Liver (tissue), 9 donors: ENCODE measurements around the gene PGBD5. TPM values are rescaled to one million over a fixed set of nuclear protein-coding genes. Genes with fewer than 3 reads are reported as not detected.

Source experiments
- DNase-seq: peaks from one replicate; pipeline ENCODE4 v3.0.0-alpha.2; 2017; ENCODE audit warnings: low spot score
- H3K27ac ChIP-seq, 2 donors: one replicate each; pipeline ENCODE4 v1.7.0; 2013; ENCODE audit warnings: inconsistent platforms in 2 of 2, low read length in 2 of 2, control low read depth in 1 of 2, low read depth in 1 of 2, mild to moderate bottlenecking in 1 of 2
- H3K27me3 ChIP-seq, 4 donors: one replicate each; pipeline versions ENCODE4 v1.6.1 to v1.7.0; 2013; ENCODE audit warnings: low read length in 3 of 4, inconsistent platforms in 1 of 4, mild to moderate bottlenecking in 1 of 4, moderate library complexity in 1 of 4; ENCODE audit not compliant: control insufficient read depth in 4 of 4, insufficient read depth in 4 of 4
- H3K36me3 ChIP-seq, 4 donors: one replicate each; pipeline versions ENCODE4 v1.6.1 to v1.7.0; 2013; ENCODE audit warnings: low read length in 3 of 4, mild to moderate bottlenecking in 3 of 4, low read depth in 1 of 4, moderate library complexity in 1 of 4; ENCODE audit not compliant: control insufficient read depth in 4 of 4, insufficient read depth in 3 of 4
- H3K4me1 ChIP-seq, 4 donors: one replicate each; pipeline versions ENCODE4 v1.6.1 to v1.7.0; 2013; ENCODE audit warnings: low read length in 3 of 4, mild to moderate bottlenecking in 3 of 4, moderate library complexity in 1 of 4; ENCODE audit not compliant: control insufficient read depth in 4 of 4, insufficient read depth in 4 of 4
- H3K4me3 ChIP-seq, 3 donors: one replicate each; pipeline versions ENCODE4 v1.6.1 to v1.7.0; 2013; ENCODE audit warnings: low read length in 3 of 3, control low read depth in 1 of 3, low read depth in 1 of 3, mild to moderate bottlenecking in 1 of 3
- H3K9ac ChIP-seq, 2 donors: one replicate each; pipeline ENCODE4 v1.7.0; 2013; ENCODE audit warnings: low read length in 2 of 2, mild to moderate bottlenecking in 2 of 2, moderate library complexity in 2 of 2, control low read depth in 1 of 2, low read depth in 1 of 2
- H3K9me3 ChIP-seq, 4 donors: one replicate each; pipeline versions ENCODE4 v1.6.1 to v1.7.0; 2013; ENCODE audit warnings: low read length in 3 of 4; ENCODE audit not compliant: control insufficient read depth in 4 of 4
- ATF3 ChIP-seq: IDR thresholded peaks from 2 replicates; pipeline ENCODE4 v1.6.1; 2016; ENCODE audit warnings: antibody characterized with exemption
- EGR1 ChIP-seq, 2 donors: IDR thresholded peaks; 2 replicates each; pipeline ENCODE4 v1.6.1; 2016 to 2018; ENCODE audit warnings: antibody characterized with exemption in 2 of 2, low read depth in 2 of 2
- FOXA1 ChIP-seq: IDR thresholded peaks from 2 replicates; pipeline ENCODE4 v1.6.1; 2016; ENCODE audit warnings: antibody characterized with exemption
- FOXA2 ChIP-seq: IDR thresholded peaks from 2 replicates; pipeline ENCODE4 v1.6.1; 2016; ENCODE audit warnings: antibody characterized with exemption
- GABPA ChIP-seq, 2 donors: IDR thresholded peaks in 1 of 2; conservative IDR thresholded peaks in 1 of 2; 2 replicates each; pipeline ENCODE4 v1.6.1; 2016; ENCODE audit warnings: antibody characterized with exemption in 2 of 2, mild to moderate bottlenecking in 1 of 2, moderate library complexity in 1 of 2
- HNF4A ChIP-seq, 2 donors: conservative IDR thresholded peaks; 2 replicates each; pipeline ENCODE4 v1.6.1; 2016; ENCODE audit warnings: antibody characterized with exemption in 2 of 2, mild to moderate bottlenecking in 2 of 2
- HNF4G ChIP-seq: IDR thresholded peaks from 2 replicates; pipeline ENCODE4 v1.6.1; 2016; ENCODE audit warnings: antibody characterized with exemption
- JUND ChIP-seq, 2 donors: IDR thresholded peaks; 2 replicates each; pipeline ENCODE4 v1.6.1; 2016; ENCODE audit warnings: antibody characterized with exemption in 2 of 2
- MAX ChIP-seq: IDR thresholded peaks from 2 replicates; pipeline ENCODE4 v1.6.1; 2016; ENCODE audit warnings: antibody characterized with exemption
- RAD21 ChIP-seq, 2 donors: IDR thresholded peaks; 2 replicates each; pipeline ENCODE4 v1.6.1; 2016; ENCODE audit warnings: antibody characterized with exemption in 2 of 2, mild to moderate bottlenecking in 2 of 2
- REST ChIP-seq: IDR thresholded peaks from 2 replicates; pipeline ENCODE4 v1.6.1; 2016; ENCODE audit warnings: antibody characterized with exemption, mild to moderate bottlenecking
- RXRA ChIP-seq, 2 donors: IDR thresholded peaks; 2 replicates each; pipeline ENCODE4 v1.6.1; 2017 to 2018; ENCODE audit warnings: antibody characterized with exemption in 2 of 2, mild to moderate bottlenecking in 1 of 2
- SP1 ChIP-seq: IDR thresholded peaks from 2 replicates; pipeline ENCODE4 v1.6.1; 2018; ENCODE audit warnings: antibody characterized with exemption, mild to moderate bottlenecking
- TAF1 ChIP-seq: conservative IDR thresholded peaks from 2 replicates; pipeline ENCODE4 v1.6.1; 2016; ENCODE audit warnings: antibody characterized with exemption, mild to moderate bottlenecking
- YY1 ChIP-seq: IDR thresholded peaks from 2 replicates; pipeline ENCODE4 v1.6.1; 2016; ENCODE audit warnings: antibody characterized with exemption, mild to moderate bottlenecking
- WGBS: extraction: QIAGEN DNeasy Blood & Tissue Kit; methylation state at CpG from one replicate; pipeline ENCODE4 v1.1.7; 2013; 5-methylcytosine and 5-hydroxymethylcytosine counted together
- polyA plus RNA-seq, 2 donors: library from polyadenylated mRNA; stranded (reverse) in 1 of 2; unstranded in 1 of 2; fragments of 200-250 nt in 1 of 2; fragments of >200 nt in 1 of 2; fragmentation: Nextera tagmentation in 1 of 2; extraction: Ambion mirVana in 1 of 2; gene quantifications; one replicate each; pipeline versions ENCODE4 v1.2.1 to v1.2.3, GENCODE V29; 2013 to 2015
- total RNA-seq, 2 donors: library from RNA; depleted of rRNA; stranded (reverse); fragments of >200 nt; gene quantifications; one replicate each; pipeline ENCODE4 v1.2.3, GENCODE V29; 2014
- TF ChIP-seq, protein P1 (sequence below): fragments of 150-350 bp; IDR thresholded peaks from 2 replicates; pipeline ENCODE4 v1.5.1; 2017; ENCODE audit warnings: improper control_type of control experiment, low read depth, low read length; ENCODE audit not compliant: missing input control
- donor health status: healthy.
- donor health status: healthy.
- donor health status: healthy.
- donor health status: healthy.
- donor health status: healthy.

PGBD5 gene
- total and polyA plus RNA-seq, 4 donors = 0.88 to 5.4 (median 2.7) TPM

- WGBS = 89% methylated on average over 7 of the region's 7 CpGs
Measured at GRCh38 chr1:230359992-230360668, 66.0 kb downstream of the PGBD5 start.

DNA sequence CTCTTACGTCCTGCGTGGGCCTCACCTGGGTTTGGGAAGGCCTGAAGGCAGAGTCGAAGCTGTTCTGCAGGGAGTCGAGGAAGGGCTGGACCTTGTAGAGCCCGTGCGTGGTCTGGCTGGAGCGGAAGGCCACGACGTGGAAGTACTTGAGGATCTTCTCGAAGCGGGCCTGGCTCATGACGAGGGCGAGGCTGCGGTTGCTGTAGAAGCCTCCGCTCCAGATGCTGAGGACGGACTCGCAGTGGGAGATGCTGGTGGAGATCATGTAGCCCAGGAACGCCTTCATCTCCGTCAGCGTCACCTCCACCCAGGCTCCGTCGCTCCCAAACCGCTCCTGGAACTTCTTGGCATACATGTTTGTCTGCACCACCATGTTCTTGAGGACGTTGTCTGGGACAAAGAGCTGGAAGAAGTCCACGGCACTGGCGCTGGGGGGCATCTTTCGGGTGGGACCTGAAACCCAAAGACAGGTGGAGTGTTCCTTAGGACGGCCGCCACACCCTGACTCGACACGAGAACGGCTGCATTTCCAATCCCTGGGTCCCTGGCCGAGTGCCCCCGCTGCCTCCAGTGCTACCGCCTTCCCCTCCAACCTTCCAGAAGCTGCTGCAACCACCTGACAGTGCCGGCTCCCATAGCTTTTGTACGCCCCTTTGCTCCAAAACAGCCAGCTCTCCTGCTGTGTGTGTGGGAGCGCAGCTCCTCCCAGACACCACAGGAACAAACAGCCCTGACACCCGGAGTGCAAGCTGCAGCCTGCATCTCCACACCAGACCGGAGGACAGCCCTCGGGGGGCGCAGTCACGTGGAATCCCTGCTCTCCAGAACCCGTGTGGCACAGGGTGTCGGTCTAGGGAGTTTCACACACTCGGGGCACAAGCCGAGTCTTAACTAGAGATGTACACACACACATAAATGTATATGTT, 69.0 kb downstream of the PGBD5 start:
- H3K36me3 ChIP-seq = no peaks in the 10 kb centered on the region
- H3K4me3 ChIP-seq = no peak overlapping the region
- no peak overlapping the region for H3K27ac ChIP-seq
- WGBS = 94% methylated on average over 47 of the region's 47 CpGs
- peaks cover 0 to 10% (median 5%) of the 10 kb centered on the region in 4 donors for H3K4me1 ChIP-seq
- DNase-seq = no peak
- no peaks in the 10 kb centered on the region for H3K27me3 ChIP-seq
- H3K9me3 ChIP-seq = no peaks in the 10 kb centered on the region
- H3K9ac ChIP-seq = no peak overlapping the region
- no peak for TF ChIP-seq HNF4G
- no peak for TF ChIP-seq RXRA (IDR thresholded peaks at IDR 0.05)
- TF ChIP-seq, protein P1, sequence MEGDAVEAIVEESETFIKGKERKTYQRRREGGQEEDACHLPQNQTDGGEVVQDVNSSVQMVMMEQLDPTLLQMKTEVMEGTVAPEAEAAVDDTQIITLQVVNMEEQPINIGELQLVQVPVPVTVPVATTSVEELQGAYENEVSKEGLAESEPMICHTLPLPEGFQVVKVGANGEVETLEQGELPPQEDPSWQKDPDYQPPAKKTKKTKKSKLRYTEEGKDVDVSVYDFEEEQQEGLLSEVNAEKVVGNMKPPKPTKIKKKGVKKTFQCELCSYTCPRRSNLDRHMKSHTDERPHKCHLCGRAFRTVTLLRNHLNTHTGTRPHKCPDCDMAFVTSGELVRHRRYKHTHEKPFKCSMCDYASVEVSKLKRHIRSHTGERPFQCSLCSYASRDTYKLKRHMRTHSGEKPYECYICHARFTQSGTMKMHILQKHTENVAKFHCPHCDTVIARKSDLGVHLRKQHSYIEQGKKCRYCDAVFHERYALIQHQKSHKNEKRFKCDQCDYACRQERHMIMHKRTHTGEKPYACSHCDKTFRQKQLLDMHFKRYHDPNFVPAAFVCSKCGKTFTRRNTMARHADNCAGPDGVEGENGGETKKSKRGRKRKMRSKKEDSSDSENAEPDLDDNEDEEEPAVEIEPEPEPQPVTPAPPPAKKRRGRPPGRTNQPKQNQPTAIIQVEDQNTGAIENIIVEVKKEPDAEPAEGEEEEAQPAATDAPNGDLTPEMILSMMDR = no peak
- TF ChIP-seq YY1 = no peak
- no peak for TF ChIP-seq FOXA2
- no peak for TF ChIP-seq FOXA1
- TF ChIP-seq GABPA (IDR thresholded peaks at IDR 0.05 in 1 of 2, conservative IDR thresholded peaks at IDR 0.05 in 1 of 2) = no peak
- no peak for TF ChIP-seq HNF4A (conservative IDR thresholded peaks at IDR 0.05)
- no peak for TF ChIP-seq ATF3
- no peak for TF ChIP-seq MAX
- TF ChIP-seq SP1 = no peak
- TF ChIP-seq JUND (IDR thresholded peaks at IDR 0.05) = no peak
- no peak for TF ChIP-seq EGR1 (IDR thresholded peaks at IDR 0.05; ENCODE audit: low read depth in 2 of 2)

More at GRCh38 chr1:230359992-230360668, 66.0 kb downstream of the PGBD5 start:
- no peaks in the 10 kb centered on the region for H3K4me1 ChIP-seq
- no peaks in the 10 kb centered on the region for H3K36me3 ChIP-seq
- no peak for TF ChIP-seq FOXA1
- TF ChIP-seq FOXA2 = no peak
- TF ChIP-seq TAF1 = no peak
- no peak for TF ChIP-seq ATF3
- no peak for TF ChIP-seq RAD21 (IDR thresholded peaks at IDR 0.05)
- TF ChIP-seq EGR1 (IDR thresholded peaks at IDR 0.05; ENCODE audit: low read depth in 2 of 2) = no peak
- TF ChIP-seq JUND (IDR thresholded peaks at IDR 0.05) = no peak
- no peak for TF ChIP-seq REST
- no peak for TF ChIP-seq HNF4G
- TF ChIP-seq HNF4A (conservative IDR thresholded peaks at IDR 0.05) = no peak
- no peaks in the 10 kb centered on the region for H3K9me3 ChIP-seq
- no peak overlapping the region for H3K27ac ChIP-seq
- no peak overlapping the region for H3K9ac ChIP-seq
- no peaks in the 10 kb centered on the region for H3K27me3 ChIP-seq
- H3K4me3 ChIP-seq = no peak overlapping the region
- no peak for DNase-seq
